ENCODE data around the gene ZCCHC7.
"Not testable (repeated sequence)": the region's sequence is repeated elsewhere in the genome, so short reads cannot be mapped to it uniquely, and the experiment has no call there.

Gene ZCCHC7

DNA sequence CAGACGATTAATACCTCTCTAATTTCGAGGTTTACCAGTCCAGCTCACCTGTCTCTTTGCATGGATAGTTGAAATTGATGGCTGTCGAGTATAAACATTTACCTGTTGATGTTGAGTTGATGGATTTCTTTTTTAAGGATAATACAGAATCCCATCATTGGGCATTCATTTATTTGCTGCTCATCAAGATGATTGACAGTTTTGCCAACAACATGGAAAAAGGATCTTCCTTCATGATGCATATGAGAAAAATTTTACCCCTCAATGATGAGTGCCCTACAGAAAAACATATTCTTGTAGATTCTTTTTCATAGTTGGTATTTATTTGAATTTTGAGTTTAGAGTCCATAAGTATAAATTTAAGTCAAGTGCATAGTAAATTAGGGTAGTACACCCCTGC lies 59.2 kb downstream of the ZCCHC7 start:
- DNase-seq: no peak

DNA sequence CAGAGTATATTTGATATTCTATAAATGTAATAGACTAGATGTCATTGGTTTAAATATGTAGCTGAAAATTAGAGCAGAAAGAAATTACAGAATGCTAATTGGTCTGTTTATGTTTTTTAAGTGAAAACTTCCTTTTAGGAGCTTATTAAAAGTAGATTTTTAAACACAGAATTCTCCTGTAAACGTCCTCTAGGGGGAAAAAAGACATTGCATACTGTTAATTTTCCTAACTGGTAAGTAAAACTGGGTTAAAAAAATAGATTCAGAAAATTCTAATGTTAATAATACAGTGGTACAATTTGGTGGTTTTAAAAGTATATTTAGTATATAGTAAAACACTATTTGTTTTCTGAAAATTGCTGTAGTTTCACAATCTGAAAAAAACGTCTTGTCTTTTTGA lies 59.8 kb downstream of the ZCCHC7 start:
- no peak for DNase-seq

DNA sequence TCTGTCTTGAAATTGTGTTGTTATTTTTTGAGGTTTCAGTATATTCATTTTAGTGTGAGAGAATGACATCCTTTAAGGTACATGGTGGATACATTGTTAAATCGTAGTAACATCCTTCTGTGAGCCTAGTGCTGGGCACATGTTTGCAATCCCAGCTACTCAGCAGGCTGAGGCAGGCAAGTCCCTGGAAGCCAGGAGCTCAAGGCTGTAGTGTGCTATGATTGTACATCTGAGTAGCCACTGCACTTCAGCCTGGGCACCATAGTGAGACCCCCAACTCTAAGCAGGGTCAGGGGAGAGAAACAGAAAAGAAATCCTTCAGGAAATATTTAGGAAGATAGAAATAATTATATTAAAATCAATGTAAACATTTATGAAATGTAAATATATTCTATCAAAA lies 62.3 kb downstream of the ZCCHC7 start:
- no peak for DNase-seq

DNA sequence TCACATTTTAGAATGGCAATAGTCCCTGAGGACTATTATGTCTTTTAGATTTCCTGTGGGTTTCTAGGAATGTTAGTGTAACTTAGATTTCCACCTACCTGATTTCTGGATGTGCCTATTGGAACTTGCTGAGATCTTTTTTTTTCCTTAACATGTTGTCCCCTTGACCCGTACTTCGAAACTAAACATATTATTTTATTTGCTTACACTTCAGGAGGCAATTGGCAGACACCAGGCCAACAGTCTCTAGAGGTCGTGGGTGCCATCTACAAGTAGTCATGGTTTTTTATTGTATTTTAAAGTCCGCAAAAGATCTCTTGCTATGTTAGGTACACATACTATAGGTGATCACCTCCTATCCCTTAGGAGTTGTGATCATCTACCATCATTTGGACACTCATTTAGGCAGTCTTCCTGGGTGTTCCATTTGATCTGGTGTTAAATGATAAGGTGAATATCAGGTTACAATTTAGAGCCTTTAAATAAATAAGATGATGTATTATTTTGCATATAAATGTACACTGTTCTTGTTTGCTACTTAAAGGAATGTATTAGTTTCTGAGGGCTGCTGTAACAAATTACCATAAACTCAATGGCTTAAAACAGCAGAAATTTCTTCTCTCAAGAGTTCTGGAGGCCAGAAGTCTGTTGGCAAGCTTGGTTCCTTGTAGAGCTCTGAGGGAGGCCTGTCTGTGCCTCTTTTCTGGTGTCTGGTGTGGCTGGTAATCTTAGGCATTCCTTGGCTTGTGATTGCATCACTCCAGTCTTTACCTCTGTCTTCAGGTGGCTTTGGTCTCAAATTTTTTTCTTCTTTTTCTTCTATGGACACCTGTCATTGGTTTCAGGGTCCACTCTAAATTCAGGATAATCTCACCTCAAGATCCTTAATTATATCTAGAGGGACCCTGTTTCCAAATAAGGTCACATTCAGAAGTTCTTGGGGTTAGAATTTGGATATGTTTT lies 64.8 kb downstream of the ZCCHC7 start:
- DNase-seq: no peak

DNA sequence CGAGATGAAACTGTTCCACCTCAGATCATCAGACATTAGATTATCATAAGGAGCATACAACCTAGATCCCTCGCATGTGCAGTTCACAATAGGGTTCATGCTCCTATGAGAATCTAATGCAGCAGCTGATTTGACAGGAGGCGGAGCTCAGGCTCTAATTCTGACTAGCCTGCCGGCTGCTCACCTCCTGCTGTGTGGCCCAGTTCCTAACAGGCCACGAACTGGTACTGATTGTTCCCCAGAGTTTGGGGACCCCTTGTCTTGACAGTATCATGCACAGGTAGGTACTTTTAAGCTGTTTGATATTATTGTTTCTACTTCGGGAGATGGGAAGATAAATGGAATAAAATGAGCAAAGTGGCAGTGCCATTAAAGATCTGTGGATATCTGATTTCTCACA lies 66.9 kb downstream of the ZCCHC7 start:
- DNase-seq: no peak

DNA sequence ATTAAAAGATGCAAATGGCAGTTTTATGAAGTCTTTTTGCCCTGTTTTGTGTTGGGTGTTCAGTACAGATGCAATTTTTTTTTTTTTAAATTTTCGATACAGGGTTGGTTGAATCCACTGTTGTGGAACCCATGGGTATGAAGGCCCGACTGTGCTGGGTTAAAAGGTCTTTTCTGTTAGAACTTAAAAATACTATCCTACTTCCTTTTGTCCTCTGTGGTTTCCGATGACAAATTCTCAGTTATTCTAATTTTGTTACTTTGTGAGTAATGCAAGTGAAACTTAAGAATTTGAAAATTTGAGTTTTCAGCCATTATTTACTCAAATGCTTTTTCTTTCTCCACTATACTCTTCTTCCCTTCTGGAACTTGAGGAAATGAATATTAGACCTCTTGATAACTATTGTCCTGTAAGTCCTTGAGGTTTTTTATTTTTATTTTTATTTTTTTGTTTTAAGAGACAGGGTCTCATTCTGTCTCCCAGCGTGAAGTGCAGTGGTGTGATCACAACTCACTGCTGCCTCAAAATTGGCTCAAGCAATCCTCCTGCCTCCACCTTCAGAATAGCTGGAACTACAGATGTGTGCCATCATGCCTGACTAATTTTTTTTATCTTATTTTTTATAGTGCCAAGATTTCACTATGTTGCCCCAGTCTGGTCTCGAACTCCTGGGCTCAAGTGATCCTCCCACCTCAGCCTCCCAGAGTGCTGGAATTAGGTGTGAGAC lies 67.5 kb downstream of the ZCCHC7 start:
- DNase-seq: peak; percentile 57

DNA sequence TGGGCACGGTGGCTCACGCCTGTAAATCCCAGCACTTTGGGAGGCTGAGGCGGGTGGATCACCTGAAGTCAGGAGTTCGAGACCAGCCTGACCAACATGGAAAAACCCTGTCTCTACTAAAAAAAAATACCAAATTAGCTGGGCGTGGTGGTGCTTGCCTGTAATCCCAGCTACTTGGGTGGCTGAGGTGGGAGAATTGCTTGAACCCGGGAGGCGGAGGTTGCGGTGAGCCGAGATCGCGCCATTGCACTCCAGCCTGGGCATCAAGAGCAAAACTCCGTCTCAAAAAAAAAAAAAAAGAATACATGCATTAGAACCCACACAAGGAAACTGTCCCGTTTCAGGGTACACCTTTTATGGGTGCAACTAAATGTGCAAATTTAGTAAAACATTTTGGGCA lies 70.4 kb downstream of the ZCCHC7 start:
- not testable (repeated sequence) for DNase-seq

DNA sequence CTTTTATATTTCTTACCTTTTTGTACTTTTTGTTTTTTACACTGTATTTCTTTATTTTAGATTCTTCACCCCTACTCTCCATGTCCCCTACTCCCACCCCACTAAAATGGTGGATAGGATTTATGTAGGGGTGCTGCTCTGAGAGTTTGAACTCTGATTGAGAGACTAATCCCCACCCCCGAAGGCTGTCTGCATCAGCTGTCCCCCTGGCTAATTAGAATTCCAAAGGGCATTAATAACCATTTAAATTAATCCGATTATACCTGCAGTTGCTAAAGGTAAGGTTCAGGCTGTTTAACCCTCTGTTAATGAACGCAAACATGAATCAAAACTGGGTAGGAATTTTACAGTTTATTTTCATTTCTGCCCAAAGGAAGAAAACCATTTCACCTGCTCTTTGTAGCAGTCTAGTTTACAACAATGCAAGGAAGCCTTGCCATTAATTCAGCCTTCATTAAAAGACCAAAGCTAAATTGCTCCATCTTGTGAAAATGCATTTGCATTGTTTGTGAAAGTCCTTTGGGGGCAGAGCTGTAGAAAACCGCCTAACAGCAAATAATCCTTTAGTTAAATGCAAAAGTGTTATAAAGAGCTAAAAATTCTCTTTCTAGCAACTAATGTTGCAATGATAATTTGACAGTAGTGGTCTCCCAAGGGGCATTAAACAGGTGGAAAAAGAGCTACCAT lies 71.2 kb downstream of the ZCCHC7 start:
- DNase-seq: no peak

DNA sequence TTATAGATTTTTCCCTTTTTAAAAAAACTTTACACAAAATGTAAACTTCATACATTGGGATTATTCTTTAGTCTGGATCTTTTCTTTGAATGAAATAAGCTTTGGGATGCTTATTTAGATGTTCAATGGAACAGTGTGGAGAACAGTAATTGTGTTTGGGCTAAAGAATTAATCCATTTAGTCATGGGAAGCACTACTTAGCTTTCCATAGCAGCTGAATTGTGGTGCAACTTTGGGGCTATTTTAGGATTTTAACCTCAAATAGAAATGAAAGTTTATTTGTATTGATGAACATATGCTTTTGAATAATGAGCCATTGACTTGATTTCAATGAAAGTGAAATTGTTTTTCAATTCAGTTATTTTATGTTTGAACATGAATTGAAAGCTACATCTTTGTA lies 72.4 kb downstream of the ZCCHC7 start:
- no peak for DNase-seq

DNA sequence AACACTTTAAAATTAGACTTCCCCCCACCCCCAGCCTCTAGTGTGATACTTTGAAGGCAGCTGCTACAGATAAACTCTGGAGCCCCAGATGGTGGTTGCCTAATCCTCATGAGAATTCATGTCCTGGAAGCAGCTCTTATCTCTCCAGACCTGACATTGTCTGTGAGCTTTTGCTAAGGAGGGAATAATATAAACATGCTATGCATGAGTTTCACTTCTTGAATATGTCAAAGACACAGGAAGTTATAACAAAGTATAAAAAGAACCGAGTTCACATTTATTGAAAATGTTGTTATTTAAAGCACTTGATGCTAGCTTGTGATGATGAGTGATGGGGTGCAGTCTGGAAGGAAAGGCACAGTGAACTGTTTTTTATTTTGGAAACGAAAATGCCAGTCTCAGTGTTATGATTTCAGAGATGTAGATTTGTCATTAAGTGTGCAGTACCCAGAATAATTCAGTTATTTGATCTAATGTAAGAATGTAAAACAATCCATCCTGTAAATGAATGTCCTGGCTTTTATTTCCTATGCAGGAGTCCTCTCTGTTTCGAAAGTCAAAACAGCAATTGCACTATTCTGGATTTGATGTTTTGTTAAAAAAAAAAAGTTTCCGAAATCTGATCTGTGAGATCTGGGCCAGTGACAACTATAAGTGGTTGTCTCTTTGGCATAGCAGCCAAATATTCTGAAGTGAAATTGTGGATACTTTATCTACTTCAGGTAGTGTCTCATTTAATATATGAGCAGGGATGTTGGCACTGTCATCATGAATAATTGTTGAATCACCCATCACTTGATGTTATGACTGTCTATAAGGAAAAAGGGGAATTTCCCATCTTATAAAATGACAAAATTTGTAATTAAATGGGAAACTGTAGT lies 77.0 kb downstream of the ZCCHC7 start:
- DNase-seq: peak; percentile 37

DNA sequence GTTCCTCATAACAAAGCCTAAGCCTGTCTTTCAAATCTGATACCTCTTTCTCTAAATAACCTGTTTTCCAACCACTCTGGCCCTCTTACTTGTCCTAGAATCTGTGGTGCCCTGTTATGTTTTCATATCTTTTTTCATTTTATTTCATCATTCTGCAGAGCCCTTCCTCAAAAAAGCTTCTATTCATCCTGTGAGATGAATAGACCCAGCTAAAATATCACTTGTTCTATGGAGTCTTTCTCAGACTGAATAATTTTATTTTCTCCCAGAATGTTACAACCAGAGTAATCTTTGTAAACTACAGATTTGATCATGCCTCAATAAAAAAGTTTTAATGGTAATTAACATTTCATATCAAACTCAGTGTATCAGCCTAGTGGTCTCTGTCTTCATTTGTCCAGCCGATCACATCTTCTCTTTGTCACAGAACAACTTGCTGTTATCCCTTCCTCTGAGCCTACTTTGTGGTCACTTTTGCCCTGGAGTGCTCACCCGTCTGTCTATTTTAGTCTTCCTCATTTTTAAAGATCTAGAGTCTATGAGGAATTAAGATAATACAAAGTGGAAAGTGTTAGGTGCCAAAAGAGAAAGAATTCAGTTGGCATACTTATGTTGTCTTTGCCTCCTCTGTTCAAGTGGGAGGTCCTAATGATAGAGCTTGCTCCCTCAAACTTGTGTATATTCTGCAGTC lies 77.8 kb downstream of the ZCCHC7 start:
- DNase-seq: no peak

DNA sequence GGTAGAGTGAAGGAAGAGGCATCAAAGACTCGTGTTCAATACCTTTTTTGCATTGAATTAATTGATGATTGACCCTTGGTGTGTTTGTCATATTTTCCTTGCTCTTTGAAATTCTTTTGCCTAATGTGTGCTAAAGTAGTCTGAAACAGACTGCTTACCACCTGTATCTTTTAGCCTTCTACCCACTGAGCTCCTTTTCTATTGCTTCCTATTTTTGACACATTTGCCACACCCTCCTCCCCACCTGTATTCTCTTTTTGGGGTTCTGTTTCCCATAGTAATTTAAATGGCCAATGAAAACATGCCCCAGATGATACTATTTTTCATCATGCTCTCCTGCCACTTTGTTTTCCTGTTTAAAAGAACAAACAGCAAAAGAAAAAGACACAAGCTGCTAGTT lies 78.5 kb downstream of the ZCCHC7 start:
- DNase-seq: no peak

DNA sequence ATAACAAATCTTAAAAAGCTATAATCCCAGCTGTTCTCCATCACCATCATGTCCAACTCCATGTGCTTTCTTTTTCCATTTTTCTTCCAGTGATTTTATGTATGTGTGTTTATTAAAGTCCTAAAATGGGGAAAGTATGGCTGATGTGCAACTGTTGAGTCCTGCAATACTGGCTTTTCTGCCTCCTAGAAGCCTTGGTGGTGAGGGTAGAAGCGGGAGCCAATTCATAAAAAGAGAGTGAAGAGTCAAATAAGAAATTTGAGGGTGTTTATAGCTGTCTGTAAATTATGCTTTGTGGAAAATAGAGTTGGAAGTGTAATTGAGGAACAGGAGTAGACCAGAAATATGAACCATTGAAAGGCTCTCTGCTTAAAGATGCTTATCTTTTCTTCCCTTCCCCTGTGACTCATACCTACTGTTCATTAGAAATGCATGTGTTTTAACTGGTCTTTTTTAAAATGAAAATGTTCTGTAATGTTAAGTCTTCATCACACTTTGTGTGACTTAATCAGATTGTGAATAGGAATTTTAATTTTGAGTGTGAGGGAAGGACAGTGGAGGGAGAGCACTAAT lies 80.1 kb downstream of the ZCCHC7 start:
- DNase-seq: peak; percentile 59

DNA sequence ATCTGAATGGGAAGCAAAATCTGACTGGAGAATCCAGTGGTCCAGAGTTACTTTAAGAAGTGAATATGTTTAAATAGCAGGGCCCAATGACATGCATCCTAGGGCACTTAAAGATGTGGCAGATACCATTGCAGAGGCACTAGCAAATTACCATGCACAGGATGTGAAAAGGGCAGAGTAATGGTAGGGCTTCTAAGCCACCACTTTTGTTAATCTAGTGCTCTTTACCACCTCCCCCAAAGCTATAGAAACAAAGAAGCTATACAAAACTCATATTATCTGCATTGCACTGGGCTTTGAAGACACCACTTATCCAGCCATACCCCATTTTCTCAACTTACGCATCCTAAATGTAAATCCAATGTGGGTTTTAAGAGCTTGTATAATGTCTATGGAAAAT lies 81.2 kb downstream of the ZCCHC7 start:
- no peak for DNase-seq

DNA sequence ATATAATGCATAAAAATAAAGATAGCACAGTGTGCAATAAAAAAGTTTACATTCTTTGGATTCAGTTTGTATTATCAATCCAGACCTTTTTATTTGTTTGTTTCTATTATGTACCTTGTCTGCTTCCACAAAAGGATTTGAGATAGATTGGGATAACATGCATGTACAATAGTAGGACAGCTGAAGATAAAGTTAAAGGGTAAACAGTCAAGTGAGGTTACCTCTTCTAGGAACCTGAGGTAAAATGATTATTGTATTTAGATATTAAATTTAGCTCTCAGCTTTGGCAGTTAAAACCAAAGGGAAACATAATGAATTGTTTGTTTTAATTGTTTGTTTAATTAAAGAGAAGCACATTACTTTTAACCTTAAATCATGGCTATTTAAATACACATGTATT lies 81.7 kb downstream of the ZCCHC7 start:
- no peak for DNase-seq

DNA sequence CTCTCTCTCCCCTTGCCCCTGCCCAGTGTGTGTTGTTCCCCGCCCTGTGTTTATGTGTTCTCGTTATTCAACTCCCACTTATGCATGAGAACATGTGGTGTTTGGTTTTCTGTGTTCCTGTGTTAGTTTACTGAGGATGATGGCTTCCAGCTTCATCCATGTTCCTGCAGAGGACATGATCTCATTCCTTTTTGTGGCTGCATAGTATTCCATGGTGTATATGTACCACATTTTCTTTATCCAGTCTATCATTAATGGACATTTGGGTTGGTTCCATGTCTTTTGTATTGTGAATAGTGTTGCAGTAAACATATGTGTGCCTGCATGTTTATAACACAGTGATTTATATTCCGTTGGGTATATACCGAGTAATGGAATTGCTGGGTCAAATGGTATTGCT lies 83.1 kb downstream of the ZCCHC7 start:
- DNase-seq: not testable (repeated sequence)

DNA sequence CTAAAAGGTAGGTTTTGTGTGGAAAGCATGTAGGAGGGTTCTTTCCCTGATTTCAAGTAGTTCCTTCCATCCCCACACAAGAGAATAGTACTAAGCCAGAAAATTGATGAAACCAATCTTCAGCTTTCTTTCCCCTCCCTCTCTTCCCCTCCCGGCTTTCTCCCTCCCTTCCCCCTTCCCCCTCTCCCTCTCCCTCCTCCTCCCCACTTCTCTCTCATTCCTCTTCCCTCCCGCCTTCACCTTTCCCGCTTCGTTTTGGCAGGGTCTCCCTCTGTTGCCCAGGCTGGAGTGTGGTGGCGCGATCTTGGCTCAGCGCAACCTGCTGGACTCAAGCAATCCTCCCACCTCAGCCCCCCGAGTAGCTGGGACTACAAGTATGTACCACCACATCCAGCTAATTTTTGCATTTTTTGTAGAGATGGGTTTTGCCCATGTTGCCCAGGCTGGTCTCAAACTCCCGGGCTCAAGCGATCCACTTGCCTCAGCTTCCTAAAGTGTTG lies 85.8 kb downstream of the ZCCHC7 start:
- no peak for DNase-seq

DNA sequence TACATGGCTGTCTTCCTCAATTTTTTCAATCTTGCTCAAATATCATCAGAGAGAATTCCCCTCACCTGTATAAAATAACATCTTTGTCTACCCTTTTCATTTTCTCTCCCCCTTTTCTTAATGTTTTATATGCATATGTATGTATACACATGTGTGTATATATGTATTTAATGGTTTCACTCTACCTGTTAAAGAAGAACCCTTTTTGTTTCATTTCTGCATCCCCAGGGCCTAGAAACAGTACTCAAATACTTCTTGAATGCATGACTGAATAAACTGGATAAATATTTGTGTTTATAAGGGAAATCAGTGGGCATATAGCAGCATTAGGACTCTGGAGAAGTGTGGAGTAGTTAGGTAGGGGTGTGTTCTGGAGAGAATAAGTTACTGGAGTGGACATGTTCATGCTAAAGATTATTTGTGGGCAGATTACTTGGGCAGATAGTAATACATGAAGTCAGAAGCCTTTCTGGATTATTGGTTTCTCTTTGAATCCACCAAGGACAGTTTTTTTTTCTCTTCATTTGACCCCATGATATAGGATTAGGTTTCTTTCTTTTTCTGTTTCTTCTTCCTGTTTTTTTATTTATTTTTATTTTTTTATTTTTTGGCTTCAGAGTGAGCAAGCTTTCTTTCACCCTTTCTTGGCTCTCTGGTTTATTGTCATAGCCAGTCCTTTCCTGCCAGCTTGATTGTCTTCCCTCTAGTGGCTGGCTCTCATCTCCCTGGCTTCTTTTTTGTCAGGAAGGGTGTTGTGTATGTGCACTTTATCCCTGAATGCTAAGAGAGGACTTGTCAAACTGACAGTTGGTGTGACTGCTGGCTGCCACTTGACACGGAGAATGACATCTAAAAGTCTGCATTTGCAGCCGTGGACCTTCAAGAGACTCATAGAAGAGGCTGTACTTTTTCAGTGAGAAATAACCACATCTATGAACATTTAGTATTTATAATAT lies 89.3 kb downstream of the ZCCHC7 start:
- DNase-seq: peak; percentile 11

DNA sequence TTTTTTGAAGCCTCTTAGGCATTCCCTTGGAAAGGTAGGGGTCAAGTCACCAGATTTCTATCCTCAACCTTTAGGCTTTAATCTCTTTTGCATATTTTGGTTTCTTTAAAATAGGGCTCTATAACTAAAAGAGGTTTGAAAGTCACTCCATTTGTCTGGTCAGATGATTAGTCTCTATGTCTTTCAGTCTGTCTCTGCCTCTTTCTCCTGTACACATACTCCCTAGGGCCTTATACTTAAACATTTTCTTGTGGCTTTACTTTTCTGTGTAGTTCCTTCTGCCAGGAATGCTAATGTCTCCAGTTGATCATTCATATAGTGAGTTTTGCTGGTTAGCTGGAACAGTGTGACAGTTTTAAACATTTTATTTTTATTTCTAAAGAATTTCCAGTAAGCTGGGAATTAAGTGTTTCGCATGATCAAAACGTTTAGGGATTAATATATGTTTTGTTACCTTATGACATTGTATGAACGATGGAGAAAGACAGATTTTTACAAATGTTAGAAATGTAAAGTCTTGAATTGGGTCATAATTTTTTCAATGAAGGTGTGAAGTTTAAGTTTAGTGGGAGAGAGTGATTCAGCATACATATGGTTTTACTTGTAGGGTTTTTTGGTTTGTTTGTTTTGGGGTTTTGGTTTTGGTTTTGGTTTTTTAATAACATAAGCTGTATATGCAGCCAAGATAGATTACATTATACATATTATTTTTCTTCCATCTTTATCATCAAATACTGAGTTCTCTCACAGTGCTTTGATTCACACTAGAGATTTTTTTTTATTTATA lies 90.6 kb downstream of the ZCCHC7 start:
- no peak for DNase-seq
